ENCODE measurements around the gene MTUS2. TPM values are rescaled to one million over a fixed set of nuclear protein-coding genes. Genes with fewer than 3 reads are reported as not detected.

Gene MTUS2
- total and polyA plus RNA-seq, 2 donors (not counting 1 experiment from before 2014, with no cell fraction given): 0.06 TPM; not detected in 1

- TF ChIP-seq CTCF (conservative IDR thresholded peaks at IDR 0.05 in 1 of 2, IDR thresholded peaks at IDR 0.05 in 1 of 2; ENCODE audit: low read depth in 1 of 2, low read length in 2 of 2) (no peak), EZH2 (IDR thresholded peaks at IDR 0.05; ENCODE audit: low read length, missing control alignments) (no peak)
- Histone ChIP-seq H3K79me2 (ENCODE audit: control insufficient read depth, insufficient read depth, low read length) (no peaks in the 10 kb centered on the region), H3K4me3 (replicated peaks in 1 of 4; ENCODE audit: control extremely low read depth in 1 of 4, insufficient read depth in 1 of 4, low read depth in 3 of 4, low read length in 4 of 4) (peak overlapping the region in 1 of 4 experiments; percentile 34), H3K27me3 (ENCODE audit: control insufficient read depth, insufficient read depth, low read length) (peaks cover 24% of the 10 kb centered on the region), H3K9ac (ENCODE audit: insufficient read depth, low read length) (no peak overlapping the region), H3K9me3 (ENCODE audit: control insufficient read depth, insufficient read depth, low read depth, low read length) (no peaks in the 10 kb centered on the region), H3K27ac (ENCODE audit: insufficient read depth, low read length) (no peak overlapping the region), H4K20me1 (ENCODE audit: control insufficient read depth, extremely low read depth, insufficient read depth, low read length) (no peaks in the 10 kb centered on the region), H3K36me3 (ENCODE audit: control insufficient read depth, insufficient read depth, low read length) (no peaks in the 10 kb centered on the region), H3K4me2 (ENCODE audit: extremely low read depth, insufficient read depth, low read length) (no peak overlapping the region), H3K4me1 (ENCODE audit: control insufficient read depth, extremely low read depth, insufficient read depth, low read length) (no peaks in the 10 kb centered on the region), H2AFZ (ENCODE audit: low read length) (no peak overlapping the region)
- no peak for DNase-seq (ENCODE audit: low read depth in 2 of 2)
These were observed 607.8 kb downstream of the MTUS2 start for GRCh38 chr13:29427937-29428309.

- Histone ChIP-seq H3K27me3 (ENCODE audit: control insufficient read depth, insufficient read depth, low read length) (peaks cover 24% of the 10 kb centered on the region), H3K4me3 (replicated peaks in 1 of 4; ENCODE audit: control extremely low read depth in 1 of 4, insufficient read depth in 1 of 4, low read depth in 3 of 4, low read length in 4 of 4) (peak overlapping the region in 2 of 4 experiments; percentile 20 to 34), H3K4me2 (ENCODE audit: extremely low read depth, insufficient read depth, low read length) (peak overlapping the region; percentile 44), H3K27ac (ENCODE audit: insufficient read depth, low read length) (no peak overlapping the region), H3K4me1 (ENCODE audit: control insufficient read depth, extremely low read depth, insufficient read depth, low read length) (no peaks in the 10 kb centered on the region), H3K9me3 (ENCODE audit: control insufficient read depth, insufficient read depth, low read depth, low read length) (no peaks in the 10 kb centered on the region), H3K79me2 (ENCODE audit: control insufficient read depth, insufficient read depth, low read length) (no peaks in the 10 kb centered on the region), H3K36me3 (ENCODE audit: control insufficient read depth, insufficient read depth, low read length) (no peaks in the 10 kb centered on the region), H4K20me1 (ENCODE audit: control insufficient read depth, extremely low read depth, insufficient read depth, low read length) (no peaks in the 10 kb centered on the region), H2AFZ (ENCODE audit: low read length) (no peak overlapping the region), H3K9ac (ENCODE audit: insufficient read depth, low read length) (no peak overlapping the region)
- peak in 1 of 2 donors; percentile 24 for DNase-seq (ENCODE audit: low read depth in 2 of 2)
- TF ChIP-seq CTCF (conservative IDR thresholded peaks at IDR 0.05 in 1 of 2, IDR thresholded peaks at IDR 0.05 in 1 of 2; ENCODE audit: low read depth in 1 of 2, low read length in 2 of 2) (no peak), EZH2 (IDR thresholded peaks at IDR 0.05; ENCODE audit: low read length, missing control alignments) (peak; percentile 73)
These were observed 608.4 kb downstream of the MTUS2 start for GRCh38 chr13:29428310-29429181.

- H3K9me3 ChIP-seq (ENCODE audit: control insufficient read depth, insufficient read depth, low read depth, low read length): no peaks in the 10 kb centered on the region
- no peaks in the 10 kb centered on the region for H3K4me1 ChIP-seq (ENCODE audit: control insufficient read depth, extremely low read depth, insufficient read depth, low read length)
- no peaks in the 10 kb centered on the region for H3K36me3 ChIP-seq (ENCODE audit: control insufficient read depth, insufficient read depth, low read length)
- H3K79me2 ChIP-seq (ENCODE audit: control insufficient read depth, insufficient read depth, low read length): no peaks in the 10 kb centered on the region
- H3K4me2 ChIP-seq (ENCODE audit: extremely low read depth, insufficient read depth, low read length): no peak overlapping the region
- H3K4me3 ChIP-seq (replicated peaks in 1 of 4; ENCODE audit: control extremely low read depth in 1 of 4, insufficient read depth in 1 of 4, low read depth in 3 of 4, low read length in 4 of 4): no peak overlapping the region
- no peak overlapping the region for H3K27ac ChIP-seq (ENCODE audit: insufficient read depth, low read length)
- TF ChIP-seq EZH2 (IDR thresholded peaks at IDR 0.05; ENCODE audit: low read length, missing control alignments): no peak
- no peak for TF ChIP-seq CTCF (conservative IDR thresholded peaks at IDR 0.05 in 1 of 2, IDR thresholded peaks at IDR 0.05 in 1 of 2; ENCODE audit: low read depth in 1 of 2, low read length in 2 of 2)
- H4K20me1 ChIP-seq (ENCODE audit: control insufficient read depth, extremely low read depth, insufficient read depth, low read length): no peaks in the 10 kb centered on the region
- H3K27me3 ChIP-seq (ENCODE audit: control insufficient read depth, insufficient read depth, low read length): peaks cover 24% of the 10 kb centered on the region
- H3K9ac ChIP-seq (ENCODE audit: insufficient read depth, low read length): no peak overlapping the region
- DNase-seq (ENCODE audit: low read depth in 2 of 2): no peak
- no peak overlapping the region for H2AFZ ChIP-seq (ENCODE audit: low read length)
These were observed 609.3 kb downstream of the MTUS2 start for GRCh38 chr13:29429286-29429900.
